H1 (cell line): ENCODE measurements around the gene ZNF74. TPM values are rescaled to one million over a fixed set of nuclear protein-coding genes. Genes with fewer than 3 reads are reported as not detected.

ENCODE experiments used
- BRCA1 ChIP-seq: IDR thresholded peaks from 2 replicates; pipeline ENCODE4 v1.6.1; 2012; ENCODE audit warnings: low read depth, low read length, improper control_type of control experiment
- EGR1 ChIP-seq: IDR thresholded peaks from 2 replicates; pipeline ENCODE4 v1.6.1; 2011; ENCODE audit warnings: low read depth, low read length, borderline replicate concordance
- FOSL1 ChIP-seq: IDR thresholded peaks from 2 replicates; pipeline ENCODE4 v1.6.1; 2011; ENCODE audit warnings: mild to moderate bottlenecking, low read depth, low read length, moderate library complexity; ENCODE audit not compliant: insufficient read depth
- GABPA ChIP-seq: IDR thresholded peaks from 2 replicates; pipeline ENCODE4 v1.6.1; 2011; ENCODE audit warnings: mild to moderate bottlenecking, low read length, moderate library complexity, borderline replicate concordance; ENCODE audit not compliant: insufficient read depth
- GTF2F1 ChIP-seq: IDR thresholded peaks from 2 replicates; pipeline ENCODE4 v1.6.1; 2012; ENCODE audit warnings: low read depth, low read length, improper control_type of control experiment, borderline replicate concordance
- TAF1 ChIP-seq: IDR thresholded peaks from 2 replicates; pipeline ENCODE4 v1.6.1; 2011; ENCODE audit warnings: mild to moderate bottlenecking, low read depth, low read length
- polyA plus RNA-seq, 7 experiments: library from polyadenylated mRNA; depleted of rRNA in 3 of 7; stranded (reverse) in 5 of 7; unstranded in 2 of 7; fragments of >200 nt in 5 of 7; fragments of 200-250 nt in 2 of 7; gene quantifications; 1 replicate in 5 of 7; 2 replicates in 1 of 7; 4 replicates in 1 of 7; pipeline versions ENCODE4 v1.2.1 to v1.2.3, GENCODE V29; 2011 to 2013; ENCODE audit warnings: missing spikeins in 2 of 7, mixed read lengths in 2 of 7
- total RNA-seq: library from RNA; stranded (reverse); fragmentation: NEBNext Ultra II Directional; extraction: Animal tissue kit (Norgen Biotek cat#: 25700); gene quantifications from 2 replicates; pipeline ENCODE4 v1.2.1, GENCODE V29; 2021
- TF ChIP-seq, protein P1 (sequence below): fragments of 300-600 bp; sonication (generic); IDR thresholded peaks from 2 replicates; pipeline ENCODE4 v1.7.1; 2012; ENCODE audit warnings: low read length, moderate library complexity, mild to moderate bottlenecking, inconsistent platforms; ENCODE audit not compliant: insufficient replicate concordance
- TF ChIP-seq, protein P2 (sequence below): IDR thresholded peaks from 2 replicates; pipeline ENCODE4 v1.6.1; 2011; ENCODE audit warnings: low read length, improper control_type of control experiment
- TF ChIP-seq, protein P3 (sequence below): IDR thresholded peaks from 2 replicates; pipeline ENCODE4 v1.6.1; 2012; ENCODE audit warnings: inconsistent platforms
- TF ChIP-seq, protein P4 (sequence below): IDR thresholded peaks from 2 replicates; pipeline ENCODE4 v1.6.1; 2011; ENCODE audit warnings: low read depth, mild to moderate bottlenecking, low read length; ENCODE audit not compliant: insufficient read depth

Gene ZNF74
- total and polyA plus RNA-seq, 2 of the 8 experiments (the other 6 are each of a cell fraction or from before 2014, with no cell fraction given) = 29.7 to 45.7 TPM

DNA sequence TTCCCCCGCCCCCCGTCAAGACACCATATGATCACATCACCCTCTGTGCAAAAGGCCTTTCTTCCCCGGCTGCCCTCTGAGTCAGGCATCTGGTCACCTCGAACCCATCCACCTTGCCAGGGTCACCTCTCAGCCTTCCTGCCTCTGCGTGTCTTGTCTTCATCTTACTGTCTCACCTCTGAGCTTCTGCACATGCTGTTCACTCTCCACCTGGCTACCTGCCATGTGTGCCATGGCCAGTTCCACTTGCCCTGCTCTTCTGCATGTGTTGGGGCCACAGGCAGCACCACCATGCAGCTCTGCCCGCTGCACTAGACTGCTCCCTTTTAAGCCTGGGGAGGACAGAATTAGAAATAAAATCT lies 9.8 kb downstream of the ZNF74 start (continued):
- TF ChIP-seq, protein P1, sequence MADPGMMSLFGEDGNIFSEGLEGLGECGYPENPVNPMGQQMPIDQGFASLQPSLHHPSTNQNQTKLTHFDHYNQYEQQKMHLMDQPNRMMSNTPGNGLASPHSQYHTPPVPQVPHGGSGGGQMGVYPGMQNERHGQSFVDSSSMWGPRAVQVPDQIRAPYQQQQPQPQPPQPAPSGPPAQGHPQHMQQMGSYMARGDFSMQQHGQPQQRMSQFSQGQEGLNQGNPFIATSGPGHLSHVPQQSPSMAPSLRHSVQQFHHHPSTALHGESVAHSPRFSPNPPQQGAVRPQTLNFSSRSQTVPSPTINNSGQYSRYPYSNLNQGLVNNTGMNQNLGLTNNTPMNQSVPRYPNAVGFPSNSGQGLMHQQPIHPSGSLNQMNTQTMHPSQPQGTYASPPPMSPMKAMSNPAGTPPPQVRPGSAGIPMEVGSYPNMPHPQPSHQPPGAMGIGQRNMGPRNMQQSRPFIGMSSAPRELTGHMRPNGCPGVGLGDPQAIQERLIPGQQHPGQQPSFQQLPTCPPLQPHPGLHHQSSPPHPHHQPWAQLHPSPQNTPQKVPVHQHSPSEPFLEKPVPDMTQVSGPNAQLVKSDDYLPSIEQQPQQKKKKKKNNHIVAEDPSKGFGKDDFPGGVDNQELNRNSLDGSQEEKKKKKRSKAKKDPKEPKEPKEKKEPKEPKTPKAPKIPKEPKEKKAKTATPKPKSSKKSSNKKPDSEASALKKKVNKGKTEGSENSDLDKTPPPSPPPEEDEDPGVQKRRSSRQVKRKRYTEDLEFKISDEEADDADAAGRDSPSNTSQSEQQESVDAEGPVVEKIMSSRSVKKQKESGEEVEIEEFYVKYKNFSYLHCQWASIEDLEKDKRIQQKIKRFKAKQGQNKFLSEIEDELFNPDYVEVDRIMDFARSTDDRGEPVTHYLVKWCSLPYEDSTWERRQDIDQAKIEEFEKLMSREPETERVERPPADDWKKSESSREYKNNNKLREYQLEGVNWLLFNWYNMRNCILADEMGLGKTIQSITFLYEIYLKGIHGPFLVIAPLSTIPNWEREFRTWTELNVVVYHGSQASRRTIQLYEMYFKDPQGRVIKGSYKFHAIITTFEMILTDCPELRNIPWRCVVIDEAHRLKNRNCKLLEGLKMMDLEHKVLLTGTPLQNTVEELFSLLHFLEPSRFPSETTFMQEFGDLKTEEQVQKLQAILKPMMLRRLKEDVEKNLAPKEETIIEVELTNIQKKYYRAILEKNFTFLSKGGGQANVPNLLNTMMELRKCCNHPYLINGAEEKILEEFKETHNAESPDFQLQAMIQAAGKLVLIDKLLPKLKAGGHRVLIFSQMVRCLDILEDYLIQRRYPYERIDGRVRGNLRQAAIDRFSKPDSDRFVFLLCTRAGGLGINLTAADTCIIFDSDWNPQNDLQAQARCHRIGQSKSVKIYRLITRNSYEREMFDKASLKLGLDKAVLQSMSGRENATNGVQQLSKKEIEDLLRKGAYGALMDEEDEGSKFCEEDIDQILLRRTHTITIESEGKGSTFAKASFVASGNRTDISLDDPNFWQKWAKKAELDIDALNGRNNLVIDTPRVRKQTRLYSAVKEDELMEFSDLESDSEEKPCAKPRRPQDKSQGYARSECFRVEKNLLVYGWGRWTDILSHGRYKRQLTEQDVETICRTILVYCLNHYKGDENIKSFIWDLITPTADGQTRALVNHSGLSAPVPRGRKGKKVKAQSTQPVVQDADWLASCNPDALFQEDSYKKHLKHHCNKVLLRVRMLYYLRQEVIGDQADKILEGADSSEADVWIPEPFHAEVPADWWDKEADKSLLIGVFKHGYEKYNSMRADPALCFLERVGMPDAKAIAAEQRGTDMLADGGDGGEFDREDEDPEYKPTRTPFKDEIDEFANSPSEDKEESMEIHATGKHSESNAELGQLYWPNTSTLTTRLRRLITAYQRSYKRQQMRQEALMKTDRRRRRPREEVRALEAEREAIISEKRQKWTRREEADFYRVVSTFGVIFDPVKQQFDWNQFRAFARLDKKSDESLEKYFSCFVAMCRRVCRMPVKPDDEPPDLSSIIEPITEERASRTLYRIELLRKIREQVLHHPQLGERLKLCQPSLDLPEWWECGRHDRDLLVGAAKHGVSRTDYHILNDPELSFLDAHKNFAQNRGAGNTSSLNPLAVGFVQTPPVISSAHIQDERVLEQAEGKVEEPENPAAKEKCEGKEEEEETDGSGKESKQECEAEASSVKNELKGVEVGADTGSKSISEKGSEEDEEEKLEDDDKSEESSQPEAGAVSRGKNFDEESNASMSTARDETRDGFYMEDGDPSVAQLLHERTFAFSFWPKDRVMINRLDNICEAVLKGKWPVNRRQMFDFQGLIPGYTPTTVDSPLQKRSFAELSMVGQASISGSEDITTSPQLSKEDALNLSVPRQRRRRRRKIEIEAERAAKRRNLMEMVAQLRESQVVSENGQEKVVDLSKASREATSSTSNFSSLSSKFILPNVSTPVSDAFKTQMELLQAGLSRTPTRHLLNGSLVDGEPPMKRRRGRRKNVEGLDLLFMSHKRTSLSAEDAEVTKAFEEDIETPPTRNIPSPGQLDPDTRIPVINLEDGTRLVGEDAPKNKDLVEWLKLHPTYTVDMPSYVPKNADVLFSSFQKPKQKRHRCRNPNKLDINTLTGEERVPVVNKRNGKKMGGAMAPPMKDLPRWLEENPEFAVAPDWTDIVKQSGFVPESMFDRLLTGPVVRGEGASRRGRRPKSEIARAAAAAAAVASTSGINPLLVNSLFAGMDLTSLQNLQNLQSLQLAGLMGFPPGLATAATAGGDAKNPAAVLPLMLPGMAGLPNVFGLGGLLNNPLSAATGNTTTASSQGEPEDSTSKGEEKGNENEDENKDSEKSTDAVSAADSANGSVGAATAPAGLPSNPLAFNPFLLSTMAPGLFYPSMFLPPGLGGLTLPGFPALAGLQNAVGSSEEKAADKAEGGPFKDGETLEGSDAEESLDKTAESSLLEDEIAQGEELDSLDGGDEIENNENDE = no peak
- TF ChIP-seq TAF1 = no peak
- TF ChIP-seq, protein P2, sequence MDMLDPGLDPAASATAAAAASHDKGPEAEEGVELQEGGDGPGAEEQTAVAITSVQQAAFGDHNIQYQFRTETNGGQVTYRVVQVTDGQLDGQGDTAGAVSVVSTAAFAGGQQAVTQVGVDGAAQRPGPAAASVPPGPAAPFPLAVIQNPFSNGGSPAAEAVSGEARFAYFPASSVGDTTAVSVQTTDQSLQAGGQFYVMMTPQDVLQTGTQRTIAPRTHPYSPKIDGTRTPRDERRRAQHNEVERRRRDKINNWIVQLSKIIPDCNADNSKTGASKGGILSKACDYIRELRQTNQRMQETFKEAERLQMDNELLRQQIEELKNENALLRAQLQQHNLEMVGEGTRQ = no peak
- no peak for TF ChIP-seq EGR1
- TF ChIP-seq GTF2F1 = no peak
- TF ChIP-seq, protein P3, sequence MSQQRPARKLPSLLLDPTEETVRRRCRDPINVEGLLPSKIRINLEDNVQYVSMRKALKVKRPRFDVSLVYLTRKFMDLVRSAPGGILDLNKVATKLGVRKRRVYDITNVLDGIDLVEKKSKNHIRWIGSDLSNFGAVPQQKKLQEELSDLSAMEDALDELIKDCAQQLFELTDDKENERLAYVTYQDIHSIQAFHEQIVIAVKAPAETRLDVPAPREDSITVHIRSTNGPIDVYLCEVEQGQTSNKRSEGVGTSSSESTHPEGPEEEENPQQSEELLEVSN = no peak
- TF ChIP-seq, protein P4, sequence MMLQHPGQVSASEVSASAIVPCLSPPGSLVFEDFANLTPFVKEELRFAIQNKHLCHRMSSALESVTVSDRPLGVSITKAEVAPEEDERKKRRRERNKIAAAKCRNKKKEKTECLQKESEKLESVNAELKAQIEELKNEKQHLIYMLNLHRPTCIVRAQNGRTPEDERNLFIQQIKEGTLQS = no peak
- TF ChIP-seq BRCA1 = no peak
- TF ChIP-seq FOSL1 = no peak
- no peak for TF ChIP-seq GABPA
